GM10847 (cell line): ENCODE measurements around the gene RBBP5.

ENCODE experiments used
- POLR2A ChIP-seq: IDR thresholded peaks from 2 replicates; pipeline ENCODE4 v1.6.1; 2011; ENCODE audit not compliant: insufficient read length; ENCODE audit errors: extremely low read depth

RBBP5 gene

GRCh38 chr1:205069371-205070125 is 52.2 kb downstream of the RBBP5 start:
- no peak for TF ChIP-seq POLR2A

DNA sequence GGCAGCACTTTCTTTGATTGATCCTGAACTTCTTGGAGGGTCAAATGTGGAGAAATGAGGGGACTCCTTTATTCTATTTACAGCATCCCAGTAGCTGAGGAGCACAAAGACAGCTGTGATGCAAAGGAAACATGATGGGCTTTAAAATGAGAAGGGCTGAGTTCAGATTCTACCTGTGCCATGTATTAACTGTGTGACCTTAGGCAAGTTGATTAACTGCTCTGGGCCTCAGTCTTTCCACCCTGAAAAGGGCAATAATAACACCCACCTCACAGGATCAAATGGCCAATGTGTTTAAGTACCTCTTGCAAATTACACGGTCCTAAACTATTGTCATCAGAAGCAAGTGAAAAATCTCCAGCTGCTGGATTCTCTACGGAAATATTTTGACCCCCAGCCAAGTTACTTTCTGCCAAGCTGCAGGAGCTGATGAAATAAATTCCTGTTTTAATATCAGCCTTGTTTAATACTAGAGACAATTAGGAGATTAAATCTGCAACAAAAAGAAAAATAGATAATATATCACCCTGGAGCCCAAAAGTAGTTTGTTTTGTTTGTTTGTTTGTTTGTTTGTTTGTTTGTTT is 53.2 kb downstream of the RBBP5 start:
- no peak for TF ChIP-seq POLR2A

DNA sequence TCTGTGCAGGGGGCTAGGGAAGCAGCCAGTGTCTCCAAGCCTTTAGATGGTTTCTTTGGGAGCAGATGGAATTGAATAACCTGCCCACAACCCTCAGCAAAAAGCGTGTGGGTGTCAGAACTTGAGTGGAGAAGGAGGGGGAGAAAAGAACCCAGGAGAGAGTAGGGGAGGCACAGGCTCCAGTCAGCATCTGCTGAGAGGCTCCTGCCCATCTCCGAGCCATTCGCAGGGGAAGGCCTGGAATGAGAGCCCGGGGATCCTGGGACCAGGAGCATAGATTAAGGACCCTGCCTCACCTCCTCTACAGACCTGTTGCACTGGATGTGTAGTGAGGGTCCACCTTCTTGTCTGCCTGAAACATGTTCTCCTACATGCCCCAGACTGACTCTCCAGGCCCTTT is 53.8 kb downstream of the RBBP5 start:
- no peak for TF ChIP-seq POLR2A

- no peak for TF ChIP-seq POLR2A
Measured at GRCh38 chr1:205067031-205067430, 54.7 kb downstream of the RBBP5 start.

GRCh38 chr1:205066141-205066818 is 55.5 kb downstream of the RBBP5 start:
- no peak for TF ChIP-seq POLR2A

DNA sequence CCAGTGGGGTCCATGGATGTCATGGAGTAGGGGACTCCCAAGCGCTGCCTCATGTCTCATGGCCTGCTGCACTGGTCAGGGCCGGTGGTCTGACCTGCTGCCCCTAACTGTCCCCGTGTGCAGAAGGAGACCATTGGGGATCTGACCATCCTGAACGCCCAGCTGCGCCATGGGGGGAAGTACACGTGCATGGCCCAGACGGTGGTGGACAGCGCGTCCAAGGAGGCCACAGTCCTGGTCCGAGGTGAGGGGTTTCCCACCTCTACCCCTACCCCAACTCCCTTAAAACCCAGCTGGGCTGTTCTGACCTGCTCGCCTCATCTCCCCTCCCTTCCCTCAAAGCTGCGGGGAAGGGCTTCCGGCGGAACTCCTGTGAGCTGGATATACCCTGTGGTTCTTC is 56.1 kb downstream of the RBBP5 start:
- no peak for TF ChIP-seq POLR2A

DNA sequence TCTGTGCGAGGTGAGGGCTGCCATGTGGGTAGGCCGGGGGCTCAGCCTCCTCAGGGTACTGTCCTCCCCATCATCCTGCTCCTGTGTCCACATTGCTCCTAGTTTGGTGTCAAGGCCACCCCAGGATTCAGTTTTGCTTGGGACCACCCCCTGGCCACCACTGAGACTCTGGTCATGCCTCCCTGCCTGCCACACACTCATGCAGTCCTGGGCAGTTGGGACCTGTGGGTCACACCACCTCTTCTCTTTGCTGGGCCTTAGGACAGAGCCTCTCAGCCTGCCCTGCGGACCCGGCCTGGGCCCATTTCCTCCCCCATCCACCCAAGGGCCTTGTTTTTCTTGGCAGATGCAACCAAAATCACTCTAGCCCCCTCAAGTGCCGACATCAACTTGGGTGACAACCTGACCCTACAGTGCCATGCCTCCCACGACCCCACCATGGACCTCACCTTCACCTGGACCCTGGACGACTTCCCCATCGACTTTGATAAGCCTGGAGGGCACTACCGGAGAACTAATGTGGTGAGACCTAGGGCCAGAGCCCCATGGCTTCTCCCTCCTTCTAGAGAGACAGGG is 56.9 kb downstream of the RBBP5 start:
- no peak for TF ChIP-seq POLR2A

DNA sequence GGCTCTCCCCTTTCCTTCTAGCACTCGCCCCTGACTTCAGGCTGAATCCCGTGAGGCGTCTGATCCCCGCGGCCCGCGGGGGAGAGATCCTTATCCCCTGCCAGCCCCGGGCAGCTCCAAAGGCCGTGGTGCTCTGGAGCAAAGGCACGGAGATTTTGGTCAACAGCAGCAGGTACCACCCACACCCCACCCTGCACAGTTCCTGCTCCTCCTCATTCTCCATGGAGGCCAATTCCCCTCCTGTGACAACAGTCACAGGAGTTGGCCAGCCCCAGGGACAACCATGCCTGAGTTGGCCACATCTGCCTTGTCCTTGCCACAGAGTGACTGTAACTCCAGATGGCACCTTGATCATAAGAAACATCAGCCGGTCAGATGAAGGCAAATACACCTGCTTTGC is 57.5 kb downstream of the RBBP5 start:
- no peak for TF ChIP-seq POLR2A

- no peak for TF ChIP-seq POLR2A
Measured at GRCh38 chr1:205062895-205063294, 58.9 kb downstream of the RBBP5 start.

DNA sequence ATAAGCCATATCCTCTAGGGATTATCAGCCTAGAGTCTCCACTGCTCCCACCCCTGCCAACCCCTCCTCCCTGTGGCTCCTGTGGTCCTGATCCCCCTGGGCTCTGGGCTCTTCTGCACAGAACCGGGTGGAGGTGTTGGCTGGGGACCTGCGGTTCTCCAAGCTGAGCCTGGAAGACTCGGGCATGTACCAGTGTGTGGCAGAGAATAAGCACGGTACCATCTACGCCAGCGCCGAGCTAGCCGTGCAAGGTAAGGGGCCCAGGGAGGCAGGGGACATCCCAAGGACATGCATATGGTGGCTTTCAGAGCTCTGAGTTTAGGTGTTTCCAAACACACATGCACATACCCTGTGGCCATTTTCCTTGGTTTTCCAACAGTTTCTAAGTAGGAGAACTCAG is 59.5 kb downstream of the RBBP5 start:
- no peak for TF ChIP-seq POLR2A

- no peak for TF ChIP-seq POLR2A
Measured at GRCh38 chr1:205061665-205062069, 60.1 kb downstream of the RBBP5 start.

- no peak for TF ChIP-seq POLR2A
Measured at GRCh38 chr1:205061227-205061626, 60.6 kb downstream of the RBBP5 start.

DNA sequence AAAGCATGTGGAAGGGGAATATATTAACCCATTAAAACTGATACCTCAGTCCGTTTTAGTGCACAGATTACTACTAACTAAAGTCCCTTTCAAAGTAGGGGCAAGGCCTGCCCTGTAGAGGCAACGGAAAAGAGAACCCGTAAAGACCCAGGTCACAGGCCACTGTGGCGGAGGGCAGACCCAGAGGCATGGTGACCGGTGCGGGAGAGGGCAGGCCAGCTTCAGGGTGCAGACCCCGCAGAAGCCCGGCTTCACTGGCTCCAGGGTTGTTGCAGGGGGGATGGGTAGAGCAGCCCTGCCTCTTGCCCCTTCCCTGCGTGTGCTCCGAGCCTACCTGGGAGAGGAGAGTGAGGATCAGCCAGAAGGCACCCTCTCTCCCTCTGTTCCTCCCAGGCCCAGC is 61.0 kb downstream of the RBBP5 start:
- TF ChIP-seq POLR2A = no peak

- TF ChIP-seq POLR2A = no peak
Measured at GRCh38 chr1:205059660-205060059, 62.1 kb downstream of the RBBP5 start.

GRCh38 chr1:205058853-205059252 is 62.9 kb downstream of the RBBP5 start:
- TF ChIP-seq POLR2A = no peak

- no peak for TF ChIP-seq POLR2A
Measured at GRCh38 chr1:205057808-205058575, 63.8 kb downstream of the RBBP5 start.
